ENCODE measurements around the gene FUZ.

- TF ChIP-seq CTCF (IDR thresholded peaks at IDR 0.05) (no peak), REST (IDR thresholded peaks at IDR 0.05; ENCODE audit: insufficient read depth in 1 of 2, low read depth in 2 of 2, low read length in 1 of 2) (no peak), POLR2AphosphoS5 (IDR thresholded peaks at IDR 0.05; ENCODE audit: low read depth, low read length) (no peak)
Observed at GRCh38 chr19:49843265-49843664, 30.2 kb upstream of the FUZ start.
